K562 (cell line): ENCODE data around the gene TMEM270. TPM values are rescaled to one million over a fixed set of nuclear protein-coding genes. Genes with fewer than 3 reads are reported as not detected.

Experiments used
- ARID2 ChIP-seq: fragments of 450-650 bp; IDR thresholded peaks from 2 replicates; pipeline ENCODE4 v1.6.1; 2017; ENCODE audit warnings: antibody characterized with exemption, mild to moderate bottlenecking
- ASH1L ChIP-seq: fragments of 450-650 bp; IDR thresholded peaks from 2 replicates; pipeline ENCODE4 v1.6.1; 2018; ENCODE audit warnings: borderline replicate concordance, mild to moderate bottlenecking, low read depth; ENCODE audit not compliant: partially characterized antibody
- CSDE1 ChIP-seq, 2 experiments: fragments of 450-650 bp; IDR thresholded peaks; 2 replicates each; pipeline ENCODE4 v1.6.1; 2016; ENCODE audit warnings: mild to moderate bottlenecking in 1 of 2
- DPF2 ChIP-seq: fragments of 450-650 bp; IDR thresholded peaks from 2 replicates; pipeline ENCODE4 v1.6.1; 2016
- EGR1 ChIP-seq: fragments of 450-650 bp; conservative IDR thresholded peaks from 2 replicates; pipeline ENCODE4 v1.6.1; 2017; ENCODE audit warnings: mild to moderate bottlenecking
- MTA1 ChIP-seq: fragments of 450-650 bp; IDR thresholded peaks from 2 replicates; pipeline ENCODE4 v1.6.1; 2017; ENCODE audit warnings: borderline replicate concordance
- OTX1 ChIP-seq: fragments of 450-650 bp; formaldehyde crosslinking; IDR thresholded peaks from 2 replicates; pipeline ENCODE4 v1.4.0; 2022; ENCODE audit warnings: mild to moderate bottlenecking
- PHB2 ChIP-seq: fragments of 450-650 bp; IDR thresholded peaks from 2 replicates; pipeline ENCODE4 v1.6.1; 2017; ENCODE audit warnings: low read depth
- THRAP3 ChIP-seq: fragments of 450-650 bp; IDR thresholded peaks from 2 replicates; pipeline ENCODE4 v1.6.1; 2016; ENCODE audit warnings: mild to moderate bottlenecking, inconsistent platforms, borderline replicate concordance
- TRIM24 ChIP-seq, 2 experiments: fragments of 450-650 bp; IDR thresholded peaks; 2 replicates each; pipeline ENCODE4 v1.6.1; 2016
- TRIM28 ChIP-seq: fragments of 450-650 bp; IDR thresholded peaks from 2 replicates; pipeline ENCODE4 v1.6.1; 2017
- polyA plus RNA-seq, 8 experiments: library from polyadenylated mRNA; depleted of rRNA in 4 of 8; stranded (reverse) in 5 of 8; unstranded in 3 of 8; fragments of >200 nt; fragmentation: Nextera tagmentation in 2 of 8; fragmentation: Illumina TruSeq in 1 of 8; extraction: Ambion mirVana in 2 of 8; extraction: Trizol in 1 of 8; gene quantifications; 2 replicates each; pipeline versions ENCODE4 v1.2.1 to v1.2.3, GENCODE V29; 2011 to 2014; ENCODE audit warnings: inconsistent platforms in 1 of 8, missing spikeins in 1 of 8
- total RNA-seq, 7 experiments: library from RNA; depleted of rRNA in 6 of 7; stranded (reverse); fragments of >200 nt in 6 of 7; fragmentation: Illumina TruSeq in 2 of 7; extraction: Trizol in 2 of 7; gene quantifications; 2 replicates each; pipeline versions ENCODE4 v1.2.1 to v1.2.3, GENCODE V29; 2011 to 2021; ENCODE audit warnings: low replicate concordance in 1 of 7
- TF ChIP-seq, protein P1 (sequence below): fragments of 450-650 bp; formaldehyde crosslinking; conservative IDR thresholded peaks from 2 replicates; pipeline ENCODE4 v1.4.0; 2022; ENCODE audit warnings: mild to moderate bottlenecking, missing genetic modification characterization
- TF ChIP-seq, protein P2 (sequence below): fragments of 450-650 bp; formaldehyde crosslinking; IDR thresholded peaks from 2 replicates; pipeline ENCODE4 v1.4.0; 2022; ENCODE audit warnings: missing genetic modification characterization
- TF ChIP-seq, protein P3 (sequence below), 2 experiments: fragments of 450-650 bp; IDR thresholded peaks; 2 replicates each; pipeline ENCODE4 v1.6.1; 2016
- TF ChIP-seq, protein P4 (sequence below): fragments of 450-650 bp; IDR thresholded peaks from 2 replicates; pipeline ENCODE4 v1.6.1; 2016; ENCODE audit warnings: low read depth

The TMEM270 gene
- total and polyA plus RNA-seq, 9 of the 15 experiments (the other 6 are each of a cell fraction or from before 2014, with no cell fraction given): not detected

DNA sequence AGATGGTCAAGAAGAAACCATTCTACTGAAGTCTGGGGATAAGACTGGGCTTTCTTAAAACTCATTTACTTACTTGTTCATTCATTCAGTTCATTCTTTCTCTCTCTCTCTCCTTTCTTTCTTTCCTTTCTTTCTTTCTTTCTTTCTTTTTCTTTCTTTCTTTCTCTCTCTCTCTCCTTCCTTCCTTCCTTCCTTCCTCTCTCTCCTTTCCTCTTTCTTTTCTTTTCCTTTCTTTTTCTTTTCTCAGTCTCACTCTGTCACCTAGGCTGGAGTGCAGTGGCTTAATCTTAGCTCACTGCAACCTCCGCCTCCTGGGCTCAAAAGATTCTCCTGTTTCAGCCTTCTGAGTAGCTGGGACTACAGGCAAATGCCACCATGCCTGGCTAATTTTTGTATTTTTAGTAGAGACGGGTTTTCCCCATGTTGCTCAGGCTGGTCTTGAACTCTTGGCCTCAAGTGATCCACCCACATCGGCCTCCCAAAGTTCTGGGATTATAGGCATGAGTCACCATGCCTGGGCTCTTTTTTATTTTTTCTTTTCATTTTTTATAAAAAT, 24.0 kb downstream of the TMEM270 start (continued):
- TF ChIP-seq ASH1L (peak; percentile 39), DPF2 (peak; percentile 35; the same call in 1 of the 2 replicates), TRIM28 (peak; percentile 42; the same call in 1 of the 2 replicates), THRAP3 (peak; percentile 79), CSDE1 (IDR thresholded peaks at IDR 0.05) (0 out of 4 replicates have a peak, but pooled peaks of 1 of the 2 experiments have one; percentile 62), PHB2 (0 out of 2 replicates have a peak, but pooled peaks have one; percentile 39), EGR1 (0 out of 2 replicates have a peak, but pooled peaks have one; percentile 20), OTX1 (CRISPR knock-in tag) (0 out of 2 replicates have a peak, but pooled peaks have one; percentile 66), MTA1 (0 out of 2 replicates have a peak, but pooled peaks have one; percentile 37), ARID2 (peak; percentile 45; the same call in 1 of the 2 replicates), TRIM24 (IDR thresholded peaks at IDR 0.05) (peak in 1 of 2 experiments; percentile 33; a peak in 1 of 4 replicates)
- TF ChIP-seq, protein P1, sequence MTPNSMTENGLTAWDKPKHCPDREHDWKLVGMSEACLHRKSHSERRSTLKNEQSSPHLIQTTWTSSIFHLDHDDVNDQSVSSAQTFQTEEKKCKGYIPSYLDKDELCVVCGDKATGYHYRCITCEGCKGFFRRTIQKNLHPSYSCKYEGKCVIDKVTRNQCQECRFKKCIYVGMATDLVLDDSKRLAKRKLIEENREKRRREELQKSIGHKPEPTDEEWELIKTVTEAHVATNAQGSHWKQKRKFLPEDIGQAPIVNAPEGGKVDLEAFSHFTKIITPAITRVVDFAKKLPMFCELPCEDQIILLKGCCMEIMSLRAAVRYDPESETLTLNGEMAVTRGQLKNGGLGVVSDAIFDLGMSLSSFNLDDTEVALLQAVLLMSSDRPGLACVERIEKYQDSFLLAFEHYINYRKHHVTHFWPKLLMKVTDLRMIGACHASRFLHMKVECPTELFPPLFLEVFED (CRISPR knock-in tag): 0 out of 2 replicates have a peak, but pooled peaks have one; percentile 72
- TF ChIP-seq, protein P2, sequence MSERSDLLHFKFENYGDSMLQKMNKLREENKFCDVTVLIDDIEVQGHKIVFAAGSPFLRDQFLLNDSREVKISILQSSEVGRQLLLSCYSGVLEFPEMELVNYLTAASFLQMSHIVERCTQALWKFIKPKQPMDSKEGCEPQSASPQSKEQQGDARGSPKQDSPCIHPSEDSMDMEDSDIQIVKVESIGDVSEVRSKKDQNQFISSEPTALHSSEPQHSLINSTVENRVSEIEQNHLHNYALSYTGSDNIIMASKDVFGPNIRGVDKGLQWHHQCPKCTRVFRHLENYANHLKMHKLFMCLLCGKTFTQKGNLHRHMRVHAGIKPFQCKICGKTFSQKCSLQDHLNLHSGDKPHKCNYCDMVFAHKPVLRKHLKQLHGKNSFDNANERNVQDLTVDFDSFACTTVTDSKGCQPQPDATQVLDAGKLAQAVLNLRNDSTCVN (CRISPR knock-in tag): peak; percentile 92
- TF ChIP-seq, protein P3, sequence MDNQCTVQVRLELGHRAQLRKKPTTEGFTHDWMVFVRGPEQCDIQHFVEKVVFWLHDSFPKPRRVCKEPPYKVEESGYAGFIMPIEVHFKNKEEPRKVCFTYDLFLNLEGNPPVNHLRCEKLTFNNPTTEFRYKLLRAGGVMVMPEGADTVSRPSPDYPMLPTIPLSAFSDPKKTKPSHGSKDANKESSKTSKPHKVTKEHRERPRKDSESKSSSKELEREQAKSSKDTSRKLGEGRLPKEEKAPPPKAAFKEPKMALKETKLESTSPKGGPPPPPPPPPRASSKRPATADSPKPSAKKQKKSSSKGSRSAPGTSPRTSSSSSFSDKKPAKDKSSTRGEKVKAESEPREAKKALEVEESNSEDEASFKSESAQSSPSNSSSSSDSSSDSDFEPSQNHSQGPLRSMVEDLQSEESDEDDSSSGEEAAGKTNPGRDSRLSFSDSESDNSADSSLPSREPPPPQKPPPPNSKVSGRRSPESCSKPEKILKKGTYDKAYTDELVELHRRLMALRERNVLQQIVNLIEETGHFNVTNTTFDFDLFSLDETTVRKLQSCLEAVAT (IDR thresholded peaks at IDR 0.05): peak; percentile 66 to 75; a peak in 3 of 4 replicates
- TF ChIP-seq, protein P4, sequence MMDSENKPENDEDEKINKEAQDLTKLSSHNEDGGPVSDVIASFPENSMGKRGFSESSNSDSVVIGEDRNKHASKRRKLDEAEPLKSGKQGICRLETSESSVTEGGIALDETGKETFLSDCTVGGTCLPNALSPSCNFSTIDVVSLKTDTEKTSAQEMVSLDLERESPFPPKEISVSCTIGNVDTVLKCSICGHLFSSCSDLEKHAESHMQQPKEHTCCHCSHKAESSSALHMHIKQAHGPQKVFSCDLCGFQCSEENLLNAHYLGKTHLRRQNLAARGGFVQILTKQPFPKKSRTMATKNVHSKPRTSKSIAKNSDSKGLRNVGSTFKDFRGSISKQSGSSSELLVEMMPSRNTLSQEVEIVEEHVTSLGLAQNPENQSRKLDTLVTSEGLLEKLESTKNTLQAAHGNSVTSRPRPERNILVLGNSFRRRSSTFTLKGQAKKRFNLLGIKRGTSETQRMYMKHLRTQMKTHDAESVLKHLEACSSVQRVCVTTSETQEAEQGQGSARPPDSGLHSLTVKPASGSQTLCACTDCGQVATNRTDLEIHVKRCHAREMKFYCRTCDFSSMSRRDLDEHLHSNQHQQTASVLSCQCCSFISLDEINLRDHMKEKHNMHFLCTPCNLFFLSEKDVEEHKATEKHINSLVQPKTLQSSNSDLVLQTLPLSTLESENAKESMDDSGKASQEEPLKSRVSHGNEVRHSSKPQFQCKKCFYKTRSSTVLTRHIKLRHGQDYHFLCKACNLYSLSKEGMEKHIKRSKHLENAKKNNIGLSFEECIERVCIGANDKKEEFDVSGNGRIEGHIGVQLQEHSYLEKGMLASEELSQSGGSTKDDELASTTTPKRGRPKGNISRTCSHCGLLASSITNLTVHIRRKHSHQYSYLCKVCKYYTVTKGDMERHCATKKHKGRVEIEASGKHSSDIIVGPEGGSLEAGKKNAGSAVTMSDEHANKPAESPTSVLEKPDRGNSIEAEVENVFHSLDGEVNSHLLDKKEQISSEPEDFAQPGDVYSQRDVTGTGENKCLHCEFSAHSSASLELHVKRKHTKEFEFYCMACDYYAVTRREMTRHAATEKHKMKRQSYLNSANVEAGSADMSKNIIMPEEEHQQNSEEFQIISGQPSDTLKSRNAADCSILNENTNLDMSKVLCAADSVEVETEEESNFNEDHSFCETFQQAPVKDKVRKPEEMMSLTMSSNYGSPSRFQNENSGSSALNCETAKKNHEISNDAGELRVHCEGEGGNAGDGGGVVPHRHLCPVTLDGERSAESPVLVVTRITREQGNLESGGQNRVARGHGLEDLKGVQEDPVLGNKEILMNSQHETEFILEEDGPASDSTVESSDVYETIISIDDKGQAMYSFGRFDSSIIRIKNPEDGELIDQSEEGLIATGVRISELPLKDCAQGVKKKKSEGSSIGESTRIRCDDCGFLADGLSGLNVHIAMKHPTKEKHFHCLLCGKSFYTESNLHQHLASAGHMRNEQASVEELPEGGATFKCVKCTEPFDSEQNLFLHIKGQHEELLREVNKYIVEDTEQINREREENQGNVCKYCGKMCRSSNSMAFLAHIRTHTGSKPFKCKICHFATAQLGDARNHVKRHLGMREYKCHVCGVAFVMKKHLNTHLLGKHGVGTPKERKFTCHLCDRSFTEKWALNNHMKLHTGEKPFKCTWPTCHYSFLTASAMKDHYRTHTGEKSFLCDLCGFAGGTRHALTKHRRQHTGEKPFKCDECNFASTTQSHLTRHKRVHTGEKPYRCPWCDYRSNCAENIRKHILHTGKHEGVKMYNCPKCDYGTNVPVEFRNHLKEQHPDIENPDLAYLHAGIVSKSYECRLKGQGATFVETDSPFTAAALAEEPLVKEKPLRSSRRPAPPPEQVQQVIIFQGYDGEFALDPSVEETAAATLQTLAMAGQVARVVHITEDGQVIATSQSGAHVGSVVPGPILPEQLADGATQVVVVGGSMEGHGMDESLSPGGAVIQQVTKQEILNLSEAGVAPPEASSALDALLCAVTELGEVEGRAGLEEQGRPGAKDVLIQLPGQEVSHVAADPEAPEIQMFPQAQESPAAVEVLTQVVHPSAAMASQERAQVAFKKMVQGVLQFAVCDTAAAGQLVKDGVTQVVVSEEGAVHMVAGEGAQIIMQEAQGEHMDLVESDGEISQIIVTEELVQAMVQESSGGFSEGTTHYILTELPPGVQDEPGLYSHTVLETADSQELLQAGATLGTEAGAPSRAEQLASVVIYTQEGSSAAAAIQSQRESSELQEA: peak; percentile 46; the same call in 1 of the 2 replicates
